K562 (cell line): ENCODE data around the gene RBM45. TPM values are rescaled to one million over a fixed set of nuclear protein-coding genes. Genes with fewer than 3 reads are reported as not detected.

Experiments
- ATAC-seq: fragments of 200-7000 bp; cut with Tn5 transposase; 3 replicates; pipeline ENCODE4 v1.9.1; 2020; ENCODE audit warnings: moderate library complexity
- BruUV-seq: library from RNA; stranded (reverse); fragments of 400-500 nt; replicated peaks from 2 replicates; lab custom pipeline; 2021; lab: Mats Ljungman, UMichigan
- CTCF ChIA-PET: fragments of 300-600 bp; formaldehyde crosslinking; extraction: SDS; loops from one replicate; lab custom pipeline; 2021; ENCODE audit warnings: low intra/inter-chr PET ratio; lab: Yijun Ruan, JAX
- POLR2A ChIA-PET: fragments of 300-600, 350-650 bp; sonication (Branson Sonifier 250); formaldehyde crosslinking; extraction: SDS; loops from one replicate; lab custom pipeline; 2021; ENCODE audit warnings: antibody characterized with exemption, inconsistent platforms; lab: Yijun Ruan, JAX
- DNase-seq, 4 experiments: peaks; one replicate each; pipeline versions ENCODE4 v3.0.0 to v3.0.0-alpha.2; 2011 to 2018; ENCODE audit warnings: low spot score in 3 of 4, mixed read lengths in 3 of 4; ENCODE audit errors: extremely low read depth in 1 of 4
- FAIRE-seq: peaks from 2 replicates; lab custom pipeline; 2011; peaks lifted over from hg19 to GRCh38; lab: Jason Lieb, UNC
- H2AFZ ChIP-seq: 2 replicates; pipeline ENCODE4 v1.6.0; 2011; ENCODE audit warnings: low read depth, low read length, control low read depth, inconsistent platforms
- H3K27ac ChIP-seq: fragments of 200-600 bp; 3 replicates; pipeline ENCODE4 v1.8.0; 2011; ENCODE audit warnings: low read depth, mild to moderate bottlenecking, control low read depth, inconsistent platforms, low read length, moderate library complexity, mixed read lengths; ENCODE audit errors: extremely low read depth
- H3K27me3 ChIP-seq, 2 experiments: fragments of 300-600 bp in 1 of 2; 2 replicates in 1 of 2; 3 replicates in 1 of 2; pipeline versions ENCODE4 v1.6.0 to v1.8.0; 2011; ENCODE audit warnings: inconsistent platforms in 2 of 2, low read length in 2 of 2, mild to moderate bottlenecking in 1 of 2, mixed read lengths in 1 of 2, moderate library complexity in 1 of 2; ENCODE audit not compliant: control insufficient read depth in 2 of 2, insufficient read depth in 2 of 2
- H3K36me3 ChIP-seq: fragments of 300-600 bp; 3 replicates; pipeline ENCODE4 v1.8.0; 2011; ENCODE audit warnings: mild to moderate bottlenecking, low read length, inconsistent platforms; ENCODE audit not compliant: control insufficient read depth, insufficient read depth
- H3K4me1 ChIP-seq, 2 experiments: fragments of 200-600 bp in 1 of 2; replicated peaks in 1 of 2; 2 replicates in 1 of 2; 3 replicates in 1 of 2; pipeline versions ENCODE4 v1.5.1 to v1.8.0; 2011; ENCODE audit warnings: inconsistent platforms in 2 of 2, low read length in 2 of 2, mild to moderate bottlenecking in 1 of 2, mixed read lengths in 1 of 2, moderate library complexity in 1 of 2; ENCODE audit not compliant: control insufficient read depth in 2 of 2, insufficient read depth in 2 of 2
- H3K4me2 ChIP-seq: 2 replicates; pipeline ENCODE4 v1.6.1; 2011; ENCODE audit warnings: low read length, control low read depth, inconsistent platforms, mixed read lengths; ENCODE audit not compliant: insufficient read depth
- H3K4me3 ChIP-seq: fragments of 200-600 bp; sonication (generic), shearing (Covaris generic); 2 replicates; pipeline ENCODE4 v1.5.1; 2016; ENCODE audit warnings: control low read depth, inconsistent platforms
- H3K79me2 ChIP-seq: fragments of 200-600 bp; 3 replicates; pipeline ENCODE4 v1.8.0; 2011; ENCODE audit warnings: low read length, inconsistent platforms; ENCODE audit not compliant: control insufficient read depth, insufficient read depth
- H3K9ac ChIP-seq, 2 experiments: 2 replicates each; pipeline versions ENCODE4 v1.6.0 to v1.6.1; 2011; ENCODE audit warnings: low read depth in 2 of 2, low read length in 2 of 2, control low read depth in 1 of 2, inconsistent platforms in 1 of 2, mild to moderate bottlenecking in 1 of 2, mixed read lengths in 1 of 2; ENCODE audit not compliant: insufficient read depth in 1 of 2
- H3K9me1 ChIP-seq: one replicate; pipeline ENCODE4 v1.6.0; 2011; ENCODE audit warnings: inconsistent platforms, mild to moderate bottlenecking, low read length, moderate library complexity; ENCODE audit not compliant: control insufficient read depth, insufficient read depth
- H3K9me3 ChIP-seq: replicated peaks from 2 replicates; pipeline ENCODE4 v1.5.1; 2011; ENCODE audit warnings: low read depth, low read length, inconsistent platforms; ENCODE audit not compliant: control insufficient read depth, insufficient read depth
- H4K20me1 ChIP-seq: replicated peaks from 2 replicates; pipeline ENCODE4 v1.6.1; 2011; ENCODE audit warnings: low read length, inconsistent platforms, mixed read lengths; ENCODE audit not compliant: control insufficient read depth, insufficient read depth
- MXD1 ChIP-seq: fragments of 250-450 bp; sonication (Bioruptor Pico); IDR thresholded peaks from 2 replicates; pipeline ENCODE4 v1.8.0; 2021; ENCODE audit warnings: borderline replicate concordance, mild to moderate bottlenecking, moderate library complexity; ENCODE audit not compliant: poor library complexity, severe bottlenecking
- SAP30 ChIP-seq: fragments of 200-600 bp; sonication (generic); IDR thresholded peaks from 2 replicates; pipeline ENCODE4 v1.6.1; 2012; ENCODE audit warnings: borderline replicate concordance, low read depth, mild to moderate bottlenecking, moderate library complexity, low read length, control low read depth, inconsistent platforms; ENCODE audit not compliant: insufficient read depth, poor library complexity, severe bottlenecking
- ZNF445 ChIP-seq: fragments of 250-450 bp; sonication (Bioruptor Pico); IDR thresholded peaks from 2 replicates; pipeline ENCODE4 v1.4.0; 2020; ENCODE audit warnings: low read depth, mild to moderate bottlenecking, moderate library complexity
- ZNF586 ChIP-seq: fragments of 450-650 bp; formaldehyde crosslinking; conservative IDR thresholded peaks from 2 replicates; pipeline ENCODE4 v1.4.0; 2020; ENCODE audit warnings: mild to moderate bottlenecking, moderate library complexity
- WGBS: fragments of 100-300 bp; shearing (Covaris generic); methylation state at CpG from one replicate; pipeline ENCODE4 v1.1.6; 2016; ENCODE audit warnings: low coverage, mixed read lengths; ENCODE audit not compliant: insufficient coverage; ENCODE audit errors: missing lambda C conversion rate; 5-methylcytosine and 5-hydroxymethylcytosine counted together
- in situ Hi-C: fragments of 300-500 bp; cut with MboI; formaldehyde crosslinking; loops from 4 replicates; pipeline ENCODE4 v1.15.0; 2018; ENCODE audit warnings: inconsistent platforms, mixed read lengths
- intact Hi-C: fragments of 100-400 bp; cut with micrococcal nuclease; formaldehyde crosslinking; loops from 2 replicates; pipeline ENCODE4 v1.14.2; 2022
- polyA plus RNA-seq, 8 experiments: library from polyadenylated mRNA; depleted of rRNA in 4 of 8; stranded (reverse) in 5 of 8; unstranded in 3 of 8; fragments of >200 nt; fragmentation: Nextera tagmentation in 2 of 8; fragmentation: Illumina TruSeq in 1 of 8; extraction: Ambion mirVana in 2 of 8; extraction: Trizol in 1 of 8; gene quantifications; 2 replicates each; pipeline versions ENCODE4 v1.2.1 to v1.2.3, GENCODE V29; 2011 to 2014; ENCODE audit warnings: inconsistent platforms in 1 of 8, missing spikeins in 1 of 8
- total RNA-seq, 7 experiments: library from RNA; depleted of rRNA in 6 of 7; stranded (reverse); fragments of >200 nt in 6 of 7; fragmentation: Illumina TruSeq in 2 of 7; extraction: Trizol in 2 of 7; gene quantifications; 2 replicates each; pipeline versions ENCODE4 v1.2.1 to v1.2.3, GENCODE V29; 2011 to 2021; ENCODE audit warnings: low replicate concordance in 1 of 7

Gene RBM45
- total and polyA plus RNA-seq, 9 of the 15 experiments (the other 6 are each of a cell fraction or from before 2014, with no cell fraction given): 6.7 to 22.0 (median 15.0) TPM

GRCh38 chr2:178111743-178112142 is 494 bp upstream of the RBM45 start:
- FAIRE-seq: no peak
- BruUV-seq: no TSS peak
- H3K9ac ChIP-seq: no peak overlapping the region
- H2AFZ ChIP-seq: peak overlapping the region; percentile 96
- no peak for DNase-seq
- in situ Hi-C loops (loop anchor here (5.0 to 10.0 kb wide), 2 partner anchors 306 to 803 kb away; no protein-coding TSS in a partner anchor), intact Hi-C loops (loop anchor here (1.0 to 5.0 kb wide), 8 partner anchors 96 to 1641 kb away; partner anchors contain the start of gene FKBP7)
- H3K79me2 ChIP-seq: peaks cover 16% of the 10 kb centered on the region; the same call in 2 of the 3 replicates
- peak overlapping the region; percentile 95; the same call in 1 of the 2 replicates for H3K4me2 ChIP-seq
- 100% methylated on average over 1 of the region's 1 CpG for WGBS
- ChIA-PET CTCF (interaction anchor here (0.7 to 1.7 kb wide), 5 partner anchors 12 to 303 kb away, joined by 3 to 17 read pairs (median 5); no protein-coding TSS in a partner anchor), POLR2A (interaction anchor here (0.7 to 2.0 kb wide), 6 partner anchors 11 to 373 kb away, joined by 3 to 7 read pairs (median 3); no protein-coding TSS in a partner anchor)
- no peaks in the 10 kb centered on the region for H3K9me3 ChIP-seq
- H3K4me1 ChIP-seq: peaks cover 10 to 16% of the 10 kb centered on the region in 2 experiments; a peak in 3 of 5 replicates
- H3K9me1 ChIP-seq: no peaks in the 10 kb centered on the region
- H3K4me3 ChIP-seq: peak overlapping the region; percentile 66; the same call in 1 of the 2 replicates
- peaks cover 5% of the 10 kb centered on the region; the same call in 1 of the 3 replicates for H3K36me3 ChIP-seq
- no peaks in the 10 kb centered on the region; a peak in 1 of 5 replicates for H3K27me3 ChIP-seq
- H4K20me1 ChIP-seq: no peaks in the 10 kb centered on the region
- no peak for TF ChIP-seq MXD1 (CRISPR knock-in tag)
- no peak for TF ChIP-seq SAP30
- TF ChIP-seq ZNF445 (CRISPR knock-in tag): 0 out of 2 replicates have a peak, but pooled peaks have one; percentile 37
- 0 out of 2 replicates have a peak, but pooled peaks have one; percentile 32 for TF ChIP-seq ZNF586
- no peak overlapping the region for H3K27ac ChIP-seq
- no peak for ATAC-seq
